Keratinocyte (primary cell): ENCODE results near the gene ASPHD2. TPM values are rescaled to one million over a fixed set of nuclear protein-coding genes. Genes with fewer than 3 reads are reported as not detected.

Source experiments
- DNase-seq: peaks from one replicate; pipeline ENCODE4 v3.0.0-alpha.2; 2011; ENCODE audit warnings: low read depth, missing footprints, low spot score
- FAIRE-seq: peaks from 2 replicates; lab custom pipeline; 2011; peaks lifted over from hg19 to GRCh38; lab: Jason Lieb, UNC
- H2AFZ ChIP-seq: 2 replicates; pipeline ENCODE4 v1.6.0; 2012; ENCODE audit warnings: low read length, control low read depth, inconsistent platforms; ENCODE audit not compliant: control insufficient read depth
- H3K27ac ChIP-seq: 2 replicates; pipeline ENCODE4 v1.5.1; 2011; ENCODE audit warnings: low read length; ENCODE audit not compliant: control insufficient read depth, insufficient read depth
- H3K27me3 ChIP-seq: 3 replicates; pipeline ENCODE4 v1.6.0; 2011; ENCODE audit warnings: low read length; ENCODE audit not compliant: control insufficient read depth, insufficient read depth; ENCODE audit errors: extremely low read depth
- H3K36me3 ChIP-seq, 2 experiments: 2 replicates in 1 of 2; 3 replicates in 1 of 2; pipeline ENCODE4 v1.5.1; 2011; ENCODE audit warnings: low read length in 2 of 2, mild to moderate bottlenecking in 1 of 2; ENCODE audit not compliant: control insufficient read depth in 2 of 2, insufficient read depth in 2 of 2; ENCODE audit errors: extremely low read depth in 1 of 2
- H3K4me1 ChIP-seq: 3 replicates; pipeline ENCODE4 v1.5.1; 2011; ENCODE audit warnings: low read length; ENCODE audit not compliant: control insufficient read depth, insufficient read depth; ENCODE audit errors: extremely low read depth
- H3K4me2 ChIP-seq: 3 replicates; pipeline ENCODE4 v1.6.0; 2011; ENCODE audit warnings: low read depth, low read length; ENCODE audit not compliant: control insufficient read depth, insufficient read depth; ENCODE audit errors: extremely low read depth
- H3K4me3 ChIP-seq, 3 experiments: fragments of 200-600 bp in 1 of 3; sonication (generic) in 1 of 3; 2 replicates in 2 of 3; 3 replicates in 1 of 3; pipeline ENCODE4 v1.5.1; 2011 to 2016; ENCODE audit warnings: low read length in 3 of 3, mild to moderate bottlenecking in 3 of 3, control low read depth in 2 of 3, inconsistent platforms in 1 of 3, low read depth in 1 of 3, mixed read lengths in 1 of 3, mixed run types in 1 of 3, moderate library complexity in 1 of 3; ENCODE audit not compliant: control insufficient read depth in 2 of 3, insufficient read depth in 2 of 3; ENCODE audit errors: extremely low read depth in 1 of 3
- H3K79me2 ChIP-seq: 2 replicates; pipeline ENCODE4 v1.6.0; 2012; ENCODE audit warnings: low read length; ENCODE audit not compliant: control insufficient read depth, insufficient read depth
- H3K9ac ChIP-seq: 3 replicates; pipeline ENCODE4 v1.6.0; 2011; ENCODE audit warnings: low read length; ENCODE audit not compliant: control insufficient read depth, insufficient read depth; ENCODE audit errors: extremely low read depth
- H3K9me1 ChIP-seq: 3 replicates; pipeline ENCODE4 v1.6.0; 2011; ENCODE audit warnings: low read length; ENCODE audit not compliant: control insufficient read depth, insufficient read depth; ENCODE audit errors: extremely low read depth
- H3K9me3 ChIP-seq: 2 replicates; pipeline ENCODE4 v1.5.1; 2012; ENCODE audit warnings: low read depth, low read length; ENCODE audit not compliant: control insufficient read depth
- H4K20me1 ChIP-seq: 3 replicates; pipeline ENCODE4 v1.6.0; 2011; ENCODE audit warnings: low read length; ENCODE audit not compliant: control insufficient read depth, insufficient read depth; ENCODE audit errors: extremely low read depth
- EZH2 ChIP-seq: IDR thresholded peaks from one replicate; pipeline ENCODE4 v1.6.1; 2012; ENCODE audit warnings: inconsistent platforms, mild to moderate bottlenecking, low read length, moderate library complexity
- dilution Hi-C: fragments of 300-500 bp; cut with MboI; formaldehyde crosslinking; loops from one replicate; pipeline ENCODE4 v1.7.0; 2020; ENCODE audit warnings: low sequenced_read_pairs; ENCODE audit not compliant: extremely low pct_ligation_motif_present
- polyA plus RNA-seq, 5 experiments: library from polyadenylated mRNA; depleted of rRNA in 3 of 5; stranded (reverse) in 3 of 5; stranded (forward) in 1 of 5; unstranded in 1 of 5; fragments of >200 nt; gene quantifications; 1 replicate in 1 of 5; 2 replicates in 3 of 5; 3 replicates in 1 of 5; pipeline versions ENCODE4 v1.2.1 to v1.2.3, GENCODE V29; 2011 to 2012; ENCODE audit warnings: missing spikeins in 2 of 5, low read depth in 1 of 5, low replicate concordance in 1 of 5
- TF ChIP-seq, protein P1 (sequence below), 3 experiments: IDR thresholded peaks in 1 of 3; conservative IDR thresholded peaks in 1 of 3; optimal IDR thresholded peaks in 1 of 3; 2 replicates in 2 of 3; 3 replicates in 1 of 3; pipeline versions ENCODE3 to v1.5.1; 2011; ENCODE audit warnings: low read length in 3 of 3, mild to moderate bottlenecking in 3 of 3, moderate library complexity in 2 of 3, control low read depth in 1 of 3, inconsistent platforms in 1 of 3; ENCODE audit not compliant: insufficient read depth in 2 of 3; ENCODE audit errors: extremely low read depth in 1 of 3

Gene ASPHD2
- polyA plus RNA-seq, 1 donor (not counting 4 experiments of a cell fraction or from before 2014, with no cell fraction given): 3.5 TPM

DNA sequence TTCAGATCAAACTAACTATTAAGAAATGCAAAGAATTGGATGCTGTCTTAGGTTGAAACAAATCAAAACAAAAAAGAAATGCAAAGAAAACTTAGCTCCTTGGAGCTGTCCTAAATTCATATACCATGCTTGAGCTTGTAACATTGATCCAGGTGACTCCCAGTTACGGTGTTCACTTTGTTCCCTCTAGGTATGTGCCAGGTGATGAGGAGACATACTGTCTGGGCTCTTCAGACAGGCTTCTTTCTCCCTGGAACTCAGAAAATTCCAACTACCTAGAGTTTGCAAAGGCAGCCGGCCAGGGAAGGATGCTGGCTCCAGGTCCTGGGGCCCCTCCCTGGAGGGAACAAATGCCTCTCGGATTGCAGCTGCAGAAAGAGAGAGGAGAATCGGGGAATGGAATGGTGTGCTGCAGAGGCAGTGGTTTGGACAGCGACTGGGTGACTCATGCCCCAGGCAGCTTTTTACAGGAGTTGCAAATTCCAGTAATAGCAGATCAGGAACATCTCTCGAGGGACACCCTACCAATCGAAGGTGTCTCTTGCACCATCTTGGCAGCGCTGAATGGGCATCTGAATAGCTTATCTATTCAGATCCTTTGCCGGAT lies 12.3 kb upstream of the ASPHD2 start:
- TF ChIP-seq, protein P1, sequence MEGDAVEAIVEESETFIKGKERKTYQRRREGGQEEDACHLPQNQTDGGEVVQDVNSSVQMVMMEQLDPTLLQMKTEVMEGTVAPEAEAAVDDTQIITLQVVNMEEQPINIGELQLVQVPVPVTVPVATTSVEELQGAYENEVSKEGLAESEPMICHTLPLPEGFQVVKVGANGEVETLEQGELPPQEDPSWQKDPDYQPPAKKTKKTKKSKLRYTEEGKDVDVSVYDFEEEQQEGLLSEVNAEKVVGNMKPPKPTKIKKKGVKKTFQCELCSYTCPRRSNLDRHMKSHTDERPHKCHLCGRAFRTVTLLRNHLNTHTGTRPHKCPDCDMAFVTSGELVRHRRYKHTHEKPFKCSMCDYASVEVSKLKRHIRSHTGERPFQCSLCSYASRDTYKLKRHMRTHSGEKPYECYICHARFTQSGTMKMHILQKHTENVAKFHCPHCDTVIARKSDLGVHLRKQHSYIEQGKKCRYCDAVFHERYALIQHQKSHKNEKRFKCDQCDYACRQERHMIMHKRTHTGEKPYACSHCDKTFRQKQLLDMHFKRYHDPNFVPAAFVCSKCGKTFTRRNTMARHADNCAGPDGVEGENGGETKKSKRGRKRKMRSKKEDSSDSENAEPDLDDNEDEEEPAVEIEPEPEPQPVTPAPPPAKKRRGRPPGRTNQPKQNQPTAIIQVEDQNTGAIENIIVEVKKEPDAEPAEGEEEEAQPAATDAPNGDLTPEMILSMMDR (optimal IDR thresholded peaks at IDR 0.05 in 1 of 3, IDR thresholded peaks at IDR 0.05 in 1 of 3, conservative IDR thresholded peaks at IDR 0.05 in 1 of 3; ENCODE audit: extremely low read depth in 1 of 3, insufficient read depth in 2 of 3, low read length in 3 of 3): no peak
- TF ChIP-seq EZH2: no peak
- Histone ChIP-seq H3K9me3 (no peaks in the 10 kb centered on the region), H3K79me2 (no peaks in the 10 kb centered on the region), H3K4me1 (peaks cover 18% of the 10 kb centered on the region), H3K27me3 (no peaks in the 10 kb centered on the region), H3K36me3 (no peaks in the 10 kb centered on the region), H3K4me3 (peak overlapping the region in 2 of 3 experiments; percentile 12 to 50), H3K4me2 (peak overlapping the region; percentile 81), H3K27ac (peak overlapping the region; percentile 23), H2AFZ (peak overlapping the region; percentile 31), H4K20me1 (no peaks in the 10 kb centered on the region), H3K9me1 (no peaks in the 10 kb centered on the region), H3K9ac (no peak overlapping the region)
- peak; percentile 97 for FAIRE-seq
- peak; percentile 41 for DNase-seq
- dilution Hi-C loops: loop anchor here (5.0 kb wide), 1 partner anchor 36 kb away; no protein-coding TSS in a partner anchor

DNA sequence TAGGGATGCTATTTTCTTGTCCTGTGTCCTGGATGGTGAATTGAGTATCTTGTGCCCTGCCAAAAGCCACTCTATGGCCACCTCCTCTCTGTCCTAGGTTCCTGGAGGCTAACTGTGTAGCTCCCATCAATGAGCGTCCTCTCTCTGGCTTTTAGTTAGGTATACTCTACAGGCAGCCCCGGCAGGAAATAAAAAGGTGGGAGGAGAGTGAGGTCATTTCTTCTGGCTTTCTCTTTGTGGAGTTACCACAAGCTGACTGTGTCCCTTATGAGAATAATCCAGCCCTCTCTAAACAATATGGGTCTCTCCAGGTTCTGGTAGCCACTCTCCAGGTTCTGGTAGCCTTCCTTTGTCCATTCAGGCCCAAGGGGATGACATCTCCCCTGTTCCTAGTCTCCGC lies 11.7 kb upstream of the ASPHD2 start:
- Histone ChIP-seq H3K27ac (peak overlapping the region; percentile 23), H3K36me3 (no peaks in the 10 kb centered on the region), H2AFZ (no peak overlapping the region), H3K4me1 (peaks cover 18% of the 10 kb centered on the region), H3K27me3 (no peaks in the 10 kb centered on the region), H3K9me1 (no peaks in the 10 kb centered on the region), H3K79me2 (no peaks in the 10 kb centered on the region), H3K9ac (no peak overlapping the region), H3K4me2 (peak overlapping the region; percentile 81), H4K20me1 (no peaks in the 10 kb centered on the region), H3K9me3 (no peaks in the 10 kb centered on the region), H3K4me3 (peak overlapping the region in 2 of 3 experiments; percentile 12 to 50)
- TF ChIP-seq EZH2: no peak
- TF ChIP-seq, protein P1 (optimal IDR thresholded peaks at IDR 0.05 in 1 of 3, IDR thresholded peaks at IDR 0.05 in 1 of 3, conservative IDR thresholded peaks at IDR 0.05 in 1 of 3; ENCODE audit: extremely low read depth in 1 of 3, insufficient read depth in 2 of 3, low read length in 3 of 3): no peak
- dilution Hi-C loops: loop anchor here (5.0 kb wide), 1 partner anchor 35 kb away; no protein-coding TSS in a partner anchor
- DNase-seq: no peak
- FAIRE-seq: peak; percentile 59
